Measurements from ENCODE around the gene SSH2.

Gene SSH2

GRCh38 chr17:29591737-29592608 lies 338.1 kb downstream of the SSH2 start (continued):
- no peak for TF ChIP-seq SALL2 (tag by site-specific recombination; IDR thresholded peaks at IDR 0.05; ENCODE audit: borderline replicate concordance)
- TF ChIP-seq, protein P1, sequence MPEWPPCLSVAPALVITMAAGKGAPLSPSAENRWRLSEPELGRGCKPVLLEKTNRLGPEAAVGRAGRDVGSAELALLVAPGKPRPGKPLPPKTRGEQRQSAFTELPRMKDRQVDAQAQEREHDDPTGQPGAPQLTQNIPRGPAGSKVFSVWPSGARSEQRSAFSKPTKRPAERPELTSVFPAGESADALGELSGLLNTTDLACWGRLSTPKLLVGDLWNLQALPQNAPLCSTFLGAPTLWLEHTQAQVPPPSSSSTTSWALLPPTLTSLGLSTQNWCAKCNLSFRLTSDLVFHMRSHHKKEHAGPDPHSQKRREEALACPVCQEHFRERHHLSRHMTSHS (tag by site-specific recombination; IDR thresholded peaks at IDR 0.05) = no peak
- TF ChIP-seq PRDM1 (tag by site-specific recombination; IDR thresholded peaks at IDR 0.05) = peak; percentile 92
- peak; percentile 75 for TF ChIP-seq SCRT2 (tag by site-specific recombination; IDR thresholded peaks at IDR 0.05)
- TF ChIP-seq ZNF843 (tag by site-specific recombination; IDR thresholded peaks at IDR 0.05) = peak; percentile 50; the same call in 1 of the 2 replicates
- no peak for TF ChIP-seq ZNF701 (tag by site-specific recombination; IDR thresholded peaks at IDR 0.05)
- TF ChIP-seq ZNF670 (tag by site-specific recombination; IDR thresholded peaks at IDR 0.05; ENCODE audit: low read depth) = no peak
- TF ChIP-seq ZNF341 (tag by site-specific recombination; IDR thresholded peaks at IDR 0.05; ENCODE audit: low read depth) = peak; percentile 100
- TF ChIP-seq KLF10 (tag by site-specific recombination; IDR thresholded peaks at IDR 0.05) = peak; percentile 85
- 0 out of 2 replicates have a peak, but pooled peaks have one; percentile 7 for TF ChIP-seq ZNF10 (tag by site-specific recombination; IDR thresholded peaks at IDR 0.05)
- TF ChIP-seq ZNF548 (tag by site-specific recombination; IDR thresholded peaks at IDR 0.05) = no peak
- TF ChIP-seq, protein P2, sequence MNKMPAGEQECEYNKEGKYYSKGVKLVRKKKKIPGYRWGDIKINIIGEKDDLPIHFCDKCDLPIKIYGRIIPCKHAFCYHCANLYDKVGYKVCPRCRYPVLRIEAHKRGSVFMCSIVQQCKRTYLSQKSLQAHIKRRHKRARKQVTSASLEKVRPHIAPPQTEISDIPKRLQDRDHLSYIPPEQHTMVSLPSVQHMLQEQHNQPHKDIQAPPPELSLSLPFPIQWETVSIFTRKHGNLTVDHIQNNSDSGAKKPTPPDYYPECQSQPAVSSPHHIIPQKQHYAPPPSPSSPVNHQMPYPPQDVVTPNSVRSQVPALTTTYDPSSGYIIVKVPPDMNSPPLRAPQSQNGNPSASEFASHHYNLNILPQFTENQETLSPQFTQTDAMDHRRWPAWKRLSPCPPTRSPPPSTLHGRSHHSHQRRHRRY (tag by site-specific recombination; IDR thresholded peaks at IDR 0.05) = no peak
- TF ChIP-seq, protein P3, sequence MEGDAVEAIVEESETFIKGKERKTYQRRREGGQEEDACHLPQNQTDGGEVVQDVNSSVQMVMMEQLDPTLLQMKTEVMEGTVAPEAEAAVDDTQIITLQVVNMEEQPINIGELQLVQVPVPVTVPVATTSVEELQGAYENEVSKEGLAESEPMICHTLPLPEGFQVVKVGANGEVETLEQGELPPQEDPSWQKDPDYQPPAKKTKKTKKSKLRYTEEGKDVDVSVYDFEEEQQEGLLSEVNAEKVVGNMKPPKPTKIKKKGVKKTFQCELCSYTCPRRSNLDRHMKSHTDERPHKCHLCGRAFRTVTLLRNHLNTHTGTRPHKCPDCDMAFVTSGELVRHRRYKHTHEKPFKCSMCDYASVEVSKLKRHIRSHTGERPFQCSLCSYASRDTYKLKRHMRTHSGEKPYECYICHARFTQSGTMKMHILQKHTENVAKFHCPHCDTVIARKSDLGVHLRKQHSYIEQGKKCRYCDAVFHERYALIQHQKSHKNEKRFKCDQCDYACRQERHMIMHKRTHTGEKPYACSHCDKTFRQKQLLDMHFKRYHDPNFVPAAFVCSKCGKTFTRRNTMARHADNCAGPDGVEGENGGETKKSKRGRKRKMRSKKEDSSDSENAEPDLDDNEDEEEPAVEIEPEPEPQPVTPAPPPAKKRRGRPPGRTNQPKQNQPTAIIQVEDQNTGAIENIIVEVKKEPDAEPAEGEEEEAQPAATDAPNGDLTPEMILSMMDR (tag by site-specific recombination; IDR thresholded peaks at IDR 0.05) = peak; percentile 98
- no peak for TF ChIP-seq PBX3 (CRISPR knock-in tag; IDR thresholded peaks at IDR 0.05)
- no peak for TF ChIP-seq ZNF777 (tag by site-specific recombination; IDR thresholded peaks at IDR 0.05; ENCODE audit: borderline replicate concordance)
- no peak for TF ChIP-seq ZNF174 (tag by site-specific recombination; IDR thresholded peaks at IDR 0.05)
- TF ChIP-seq KLF8 (tag by site-specific recombination; IDR thresholded peaks at IDR 0.05) = peak; percentile 98
- peak; percentile 95 for TF ChIP-seq ZBTB8A (tag by site-specific recombination; IDR thresholded peaks at IDR 0.05)
- TF ChIP-seq SP7 (tag by site-specific recombination; IDR thresholded peaks at IDR 0.05) = peak; percentile 92
- no peak for TF ChIP-seq SETDB1 (IDR thresholded peaks at IDR 0.05; ENCODE audit: insufficient read length, low read length)
- peak; percentile 79 for TF ChIP-seq GLIS1 (tag by site-specific recombination; IDR thresholded peaks at IDR 0.05)
- TF ChIP-seq PATZ1 (tag by site-specific recombination; IDR thresholded peaks at IDR 0.05) = peak; percentile 98
- TF ChIP-seq, protein P4, sequence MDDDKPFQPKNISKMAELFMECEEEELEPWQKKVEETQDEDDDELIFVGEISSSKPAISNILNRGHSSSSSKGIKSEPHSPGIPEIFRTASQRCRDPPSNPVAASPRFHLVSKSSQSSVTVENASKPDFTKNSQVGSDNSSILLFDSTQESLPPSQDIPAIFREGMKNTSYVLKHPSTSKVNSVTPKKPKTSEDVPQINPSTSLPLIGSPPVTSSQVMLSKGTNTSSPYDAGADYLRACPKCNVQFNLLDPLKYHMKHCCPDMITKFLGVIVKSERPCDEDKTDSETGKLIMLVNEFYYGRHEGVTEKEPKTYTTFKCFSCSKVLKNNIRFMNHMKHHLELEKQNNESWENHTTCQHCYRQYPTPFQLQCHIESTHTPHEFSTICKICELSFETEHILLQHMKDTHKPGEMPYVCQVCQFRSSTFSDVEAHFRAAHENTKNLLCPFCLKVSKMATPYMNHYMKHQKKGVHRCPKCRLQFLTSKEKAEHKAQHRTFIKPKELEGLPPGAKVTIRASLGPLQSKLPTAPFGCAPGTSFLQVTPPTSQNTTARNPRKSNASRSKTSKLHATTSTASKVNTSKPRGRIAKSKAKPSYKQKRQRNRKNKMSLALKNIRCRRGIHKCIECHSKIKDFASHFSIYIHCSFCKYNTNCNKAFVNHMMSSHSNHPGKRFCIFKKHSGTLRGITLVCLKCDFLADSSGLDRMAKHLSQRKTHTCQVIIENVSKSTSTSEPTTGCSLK (tag by site-specific recombination; IDR thresholded peaks at IDR 0.05) = no peak
- no peak for TF ChIP-seq ZNF274 (IDR thresholded peaks at IDR 0.05; ENCODE audit: low read length)
- TF ChIP-seq ZNF274 (tag by site-specific recombination; IDR thresholded peaks at IDR 0.05; ENCODE audit: borderline replicate concordance) = no peak
- peak; percentile 99 for TF ChIP-seq ZNF366 (tag by site-specific recombination; conservative IDR thresholded peaks at IDR 0.05)
- no peak for TF ChIP-seq ZNF48 (tag by site-specific recombination; IDR thresholded peaks at IDR 0.05)
- TF ChIP-seq, protein P5, sequence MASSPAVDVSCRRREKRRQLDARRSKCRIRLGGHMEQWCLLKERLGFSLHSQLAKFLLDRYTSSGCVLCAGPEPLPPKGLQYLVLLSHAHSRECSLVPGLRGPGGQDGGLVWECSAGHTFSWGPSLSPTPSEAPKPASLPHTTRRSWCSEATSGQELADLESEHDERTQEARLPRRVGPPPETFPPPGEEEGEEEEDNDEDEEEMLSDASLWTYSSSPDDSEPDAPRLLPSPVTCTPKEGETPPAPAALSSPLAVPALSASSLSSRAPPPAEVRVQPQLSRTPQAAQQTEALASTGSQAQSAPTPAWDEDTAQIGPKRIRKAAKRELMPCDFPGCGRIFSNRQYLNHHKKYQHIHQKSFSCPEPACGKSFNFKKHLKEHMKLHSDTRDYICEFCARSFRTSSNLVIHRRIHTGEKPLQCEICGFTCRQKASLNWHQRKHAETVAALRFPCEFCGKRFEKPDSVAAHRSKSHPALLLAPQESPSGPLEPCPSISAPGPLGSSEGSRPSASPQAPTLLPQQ (tag by site-specific recombination; IDR thresholded peaks at IDR 0.05) = peak; percentile 96

All from HEK293 (cell line).